Activated T-helper 17 cell treated with anti-CD3 and anti-CD28 coated beads, Interleukin-2, amount 50 U/mL, for 72 hours (primary cell): ENCODE data around the gene TOP3A. TPM values are rescaled to one million over a fixed set of nuclear protein-coding genes. Genes with fewer than 3 reads are reported as not detected.

Experiments used
- ATAC-seq: fragments of 150-1000 bp; cut with Tn5 transposase; replicated peaks from 2 replicates; pipeline ENCODE4 v1.10.0; 2021; ENCODE audit warnings: mild to moderate bottlenecking, moderate library complexity
- H3K27ac Mint-ChIP-seq: one replicate; pipeline ENCODE4 v1.8.0; 2022; ENCODE audit warnings: mixed read lengths
- H3K27me3 Mint-ChIP-seq: one replicate; pipeline ENCODE4 v1.8.0; 2022; ENCODE audit warnings: mixed read lengths
- H3K36me3 Mint-ChIP-seq: one replicate; pipeline ENCODE4 v1.8.0; 2022; ENCODE audit warnings: low read depth, mild to moderate bottlenecking, mixed read lengths
- H3K4me1 Mint-ChIP-seq: one replicate; pipeline ENCODE4 v1.8.0; 2022; ENCODE audit warnings: mixed read lengths
- H3K4me3 Mint-ChIP-seq: one replicate; pipeline ENCODE4 v1.8.0; 2022; ENCODE audit warnings: mild to moderate bottlenecking, mixed read lengths
- H3K9me3 Mint-ChIP-seq: one replicate; pipeline ENCODE4 v1.8.0; 2022; ENCODE audit warnings: mixed read lengths
- total RNA-seq, 2 donors: library from RNA; stranded (reverse); gene quantifications; one replicate each; pipeline ENCODE4 v1.2.3, GENCODE V29; 2022

TOP3A gene
- total RNA-seq, 2 donors from 2014 or later, result 69.7 to 81.6 TPM

DNA sequence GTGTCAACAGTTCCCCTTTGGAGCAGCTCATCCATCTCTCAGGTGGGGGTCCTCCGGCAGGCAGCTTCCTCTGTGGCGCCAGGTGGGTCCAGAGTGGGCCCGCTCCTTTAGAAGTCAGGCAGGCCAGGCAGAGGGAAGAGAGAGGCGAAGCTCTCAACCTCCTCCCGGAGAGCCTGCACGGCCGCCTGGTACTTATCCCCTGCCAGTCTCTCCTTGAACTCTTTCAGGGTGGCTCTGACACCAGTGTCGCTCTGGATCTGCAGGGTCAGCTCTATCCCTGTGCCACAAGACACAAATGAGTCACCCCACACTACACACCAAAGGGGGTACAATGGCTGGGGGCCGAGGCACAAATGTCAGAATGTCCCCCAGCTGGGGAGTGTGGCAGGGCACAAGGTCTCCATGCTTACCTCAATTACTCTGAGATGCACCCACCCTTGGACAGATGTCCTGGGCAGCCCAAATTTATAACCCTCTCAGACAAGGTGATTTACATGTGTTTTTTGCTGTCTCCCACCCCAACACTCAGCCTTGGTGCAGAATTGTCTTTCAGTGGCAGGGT, 13.9 kb upstream of the TOP3A start:
- no peak for ATAC-seq
- no peaks in the 10 kb centered on the region for H3K27me3 Mint-ChIP-seq
- no peak overlapping the region for H3K4me3 Mint-ChIP-seq
- no peaks in the 10 kb centered on the region for H3K9me3 Mint-ChIP-seq
- H3K4me1 Mint-ChIP-seq, result peaks cover 15% of the 10 kb centered on the region
- H3K36me3 Mint-ChIP-seq, result peaks cover 78% of the 10 kb centered on the region
- H3K27ac Mint-ChIP-seq, result no peak overlapping the region

DNA sequence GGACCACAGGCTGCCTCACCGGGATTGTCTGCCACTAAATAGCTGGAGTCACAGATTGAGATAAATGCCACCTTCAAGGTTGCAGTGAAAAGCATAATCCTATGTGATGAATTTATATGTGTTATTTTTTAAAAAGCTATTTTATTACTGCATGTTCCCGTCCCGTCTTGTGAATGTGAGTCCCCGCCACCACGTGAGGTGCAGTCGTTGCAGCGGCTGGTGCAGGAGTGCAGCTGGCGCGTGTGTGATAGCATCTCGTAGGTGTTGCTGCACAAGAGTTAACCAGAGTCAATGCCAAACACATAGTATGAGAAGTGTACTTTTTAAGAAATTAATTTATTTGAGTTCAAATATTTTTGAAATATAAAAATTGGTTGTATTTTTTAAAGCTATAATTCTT, 12.8 kb upstream of the TOP3A start:
- Mint-ChIP-seq H3K4me1 (peaks cover 15% of the 10 kb centered on the region), H3K36me3 (peaks cover 89% of the 10 kb centered on the region)

DNA sequence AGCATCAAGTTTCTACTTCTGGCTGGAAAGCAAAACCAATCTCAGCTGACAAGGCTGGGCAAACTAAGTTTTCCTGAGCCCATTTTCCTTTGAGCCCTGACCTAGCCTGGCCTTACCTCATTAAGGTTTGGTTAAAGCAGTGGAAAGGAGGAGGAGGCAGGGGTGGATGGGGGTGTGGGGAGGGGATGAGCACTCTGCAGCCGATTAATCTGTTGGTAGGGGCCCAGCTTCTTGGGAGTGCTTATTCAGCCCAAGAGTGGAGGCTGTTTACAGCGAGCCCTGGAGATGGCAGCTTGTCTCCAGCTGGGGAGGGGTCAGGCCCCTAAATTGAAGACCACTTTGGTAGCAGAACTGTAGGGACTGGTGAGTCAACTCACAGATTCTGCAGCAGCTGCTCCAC, 12.3 kb upstream of the TOP3A start:
- Mint-ChIP-seq H3K4me3 (no peak overlapping the region), H3K27me3 (no peaks in the 10 kb centered on the region), H3K27ac (no peak overlapping the region)

More for the DNA sequence above, 12.8 kb upstream of the TOP3A start:
- H3K27ac Mint-ChIP-seq, result no peak overlapping the region
- ATAC-seq, result no peak
- no peaks in the 10 kb centered on the region for H3K9me3 Mint-ChIP-seq
- H3K27me3 Mint-ChIP-seq, result no peaks in the 10 kb centered on the region
- H3K4me3 Mint-ChIP-seq, result no peak overlapping the region

DNA sequence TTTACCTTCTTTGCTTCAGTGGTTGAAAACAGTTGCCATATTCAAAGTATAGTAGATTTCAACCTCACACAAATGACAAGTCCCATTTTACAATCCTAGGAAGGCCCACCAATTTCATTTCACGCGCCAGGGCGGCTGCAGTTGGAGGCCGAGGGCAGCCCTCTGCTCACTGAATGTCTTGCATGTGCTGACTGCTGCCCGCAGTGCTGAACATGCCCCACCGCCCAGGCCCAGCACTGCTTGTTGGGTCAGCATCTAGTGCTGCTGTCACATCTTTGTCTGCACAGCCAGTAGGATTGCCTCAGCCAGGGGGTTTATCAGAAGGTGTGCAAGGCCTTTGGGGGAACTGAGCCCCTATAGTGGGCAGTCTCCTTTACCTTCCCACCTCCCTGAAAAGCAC, 11.8 kb upstream of the TOP3A start:
- peaks cover 7% of the 10 kb centered on the region for H3K4me1 Mint-ChIP-seq
- no peaks in the 10 kb centered on the region for H3K9me3 Mint-ChIP-seq
- H3K27ac Mint-ChIP-seq, result peak overlapping the region; percentile 49
- no peak for ATAC-seq
- H3K36me3 Mint-ChIP-seq, result peaks cover 84% of the 10 kb centered on the region
- no peaks in the 10 kb centered on the region for H3K27me3 Mint-ChIP-seq
- no peak overlapping the region for H3K4me3 Mint-ChIP-seq

More for the DNA sequence above, 12.3 kb upstream of the TOP3A start:
- Mint-ChIP-seq H3K36me3 (peaks cover 89% of the 10 kb centered on the region), H3K4me1 (peaks cover 11% of the 10 kb centered on the region), H3K9me3 (no peaks in the 10 kb centered on the region)
- ATAC-seq, result no peak

DNA sequence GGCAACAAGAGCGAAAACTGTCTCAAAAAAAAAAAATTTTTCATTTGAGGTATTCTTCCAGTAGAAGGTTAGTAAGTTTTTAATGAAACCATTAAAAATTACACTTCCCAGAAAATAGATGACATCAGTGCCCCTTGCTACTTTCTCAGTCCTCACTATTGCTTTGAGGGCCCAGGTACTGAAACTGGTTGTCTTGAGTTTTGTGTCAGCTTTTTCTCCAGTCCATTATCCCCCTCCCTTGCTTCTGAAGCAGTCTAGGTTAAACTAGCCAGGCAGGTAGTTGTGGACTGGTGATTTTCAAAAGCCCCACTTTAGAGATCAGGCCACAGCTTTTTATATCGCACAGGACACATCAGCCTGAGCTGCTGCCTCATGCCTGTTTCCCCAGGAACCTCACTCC, 11.2 kb upstream of the TOP3A start:
- no peak overlapping the region for H3K4me3 Mint-ChIP-seq
- ATAC-seq, result peak; percentile 69
- H3K9me3 Mint-ChIP-seq, result no peaks in the 10 kb centered on the region
- peak overlapping the region; percentile 49 for H3K27ac Mint-ChIP-seq
- H3K4me1 Mint-ChIP-seq, result peaks cover 7% of the 10 kb centered on the region
- H3K36me3 Mint-ChIP-seq, result peaks cover 83% of the 10 kb centered on the region
- H3K27me3 Mint-ChIP-seq, result no peaks in the 10 kb centered on the region

DNA sequence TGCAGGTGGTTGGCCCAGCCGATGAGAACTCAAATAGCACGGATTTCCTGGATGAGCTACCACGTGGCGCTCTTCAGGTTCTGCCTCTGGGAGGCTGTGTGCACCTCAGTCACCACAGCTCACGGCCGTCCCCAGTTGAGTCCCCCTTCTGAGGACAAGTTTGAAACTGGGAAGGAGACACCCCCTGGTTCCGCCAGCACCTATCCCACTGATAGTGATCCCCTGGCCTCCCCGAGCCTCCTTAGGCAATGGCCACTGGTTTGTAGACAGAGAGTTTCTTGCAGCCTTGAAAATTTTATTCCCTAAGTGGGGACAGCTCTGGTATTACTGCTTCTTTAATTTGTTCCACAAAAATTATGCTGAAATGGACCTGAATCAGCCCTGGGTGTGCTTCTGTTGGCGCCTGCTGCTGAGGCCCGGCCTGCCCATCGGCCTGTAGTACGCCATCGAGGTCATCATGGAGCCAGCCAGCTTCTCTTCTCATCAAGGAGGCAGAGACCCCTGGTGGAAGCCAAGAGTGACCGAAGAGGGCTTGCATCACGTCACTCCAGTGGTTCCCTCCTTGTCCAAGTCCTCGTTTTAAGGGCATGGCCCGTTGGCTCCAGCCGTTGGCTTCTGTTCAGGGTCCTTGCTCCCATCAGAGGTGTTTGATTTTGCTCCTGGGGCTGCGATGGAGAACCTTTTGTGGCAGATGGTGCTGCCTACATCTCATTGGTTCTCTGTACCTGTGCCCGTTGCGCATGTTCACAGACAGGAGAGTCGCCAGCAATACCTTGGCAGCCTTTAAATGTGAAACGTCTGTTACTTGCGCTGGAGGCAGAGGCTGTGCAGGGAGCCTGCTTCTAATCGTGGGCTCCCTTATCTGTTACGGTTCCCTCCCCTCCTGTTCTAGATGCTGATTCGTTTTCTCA, 9.6 kb upstream of the TOP3A start:
- Mint-ChIP-seq H3K36me3 (peaks cover 80% of the 10 kb centered on the region), H3K4me3 (no peak overlapping the region), H3K27ac (peak overlapping the region; percentile 21), H3K27me3 (no peaks in the 10 kb centered on the region), H3K9me3 (no peaks in the 10 kb centered on the region), H3K4me1 (peaks cover 16% of the 10 kb centered on the region)
- no peak for ATAC-seq

DNA sequence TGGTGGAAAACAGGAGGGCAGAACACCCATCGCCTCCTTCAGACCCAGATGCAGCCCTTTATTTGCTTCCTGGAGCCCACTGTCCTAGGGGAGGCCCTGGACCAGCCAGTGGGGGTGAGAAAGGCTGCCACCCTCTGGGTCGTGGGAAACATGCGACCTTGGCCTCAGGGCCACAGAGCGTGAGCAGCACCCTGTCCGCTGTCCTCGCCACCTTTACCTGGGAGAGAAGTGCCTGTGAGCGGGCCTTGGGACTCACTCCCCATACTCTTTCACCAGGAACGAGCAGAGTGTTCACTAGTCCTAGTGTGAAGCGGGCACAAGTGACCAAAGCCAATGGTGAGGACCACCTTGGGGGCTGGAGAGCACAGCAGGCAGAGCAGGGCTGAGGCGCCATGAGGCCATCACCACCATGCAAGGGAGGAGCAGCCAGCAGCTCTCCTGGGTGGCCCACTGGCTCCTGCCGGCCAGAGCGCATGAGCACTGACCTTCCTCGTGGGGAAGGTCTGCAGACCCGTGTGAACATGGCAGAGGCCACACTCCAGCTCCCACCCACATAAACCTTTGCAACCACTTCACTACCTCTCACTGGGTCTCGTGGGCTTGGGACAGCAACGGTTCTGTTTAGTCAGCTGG, 8.8 kb upstream of the TOP3A start:
- Mint-ChIP-seq H3K27me3 (no peaks in the 10 kb centered on the region), H3K4me3 (no peak overlapping the region), H3K36me3 (peaks cover 80% of the 10 kb centered on the region), H3K9me3 (no peaks in the 10 kb centered on the region), H3K27ac (no peak overlapping the region), H3K4me1 (peaks cover 16% of the 10 kb centered on the region)
- ATAC-seq, result no peak

DNA sequence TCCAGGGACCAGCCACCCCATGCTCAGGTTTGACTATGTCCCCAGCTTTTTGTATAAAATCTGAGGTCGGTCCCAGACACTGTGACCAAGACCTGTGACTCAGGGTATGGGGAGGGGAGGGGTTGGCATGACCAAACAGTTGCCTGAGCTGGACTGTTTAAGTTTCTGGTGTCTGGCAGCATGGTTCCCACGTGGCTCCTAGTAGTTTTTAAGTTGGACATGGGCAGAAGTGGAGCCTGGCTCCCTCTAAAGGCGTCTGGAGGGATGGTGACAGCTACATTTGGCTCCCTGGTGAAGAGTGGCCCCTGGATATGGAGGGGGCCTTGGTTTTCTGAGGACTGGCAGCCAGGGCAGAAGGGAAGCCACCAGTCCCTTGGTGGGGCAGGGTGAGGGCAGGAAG, 8.2 kb upstream of the TOP3A start:
- Mint-ChIP-seq H3K4me3 (no peak overlapping the region), H3K36me3 (peaks cover 79% of the 10 kb centered on the region), H3K9me3 (no peaks in the 10 kb centered on the region), H3K4me1 (peaks cover 16% of the 10 kb centered on the region), H3K27ac (peak overlapping the region; percentile 33), H3K27me3 (no peaks in the 10 kb centered on the region)
- no peak for ATAC-seq

DNA sequence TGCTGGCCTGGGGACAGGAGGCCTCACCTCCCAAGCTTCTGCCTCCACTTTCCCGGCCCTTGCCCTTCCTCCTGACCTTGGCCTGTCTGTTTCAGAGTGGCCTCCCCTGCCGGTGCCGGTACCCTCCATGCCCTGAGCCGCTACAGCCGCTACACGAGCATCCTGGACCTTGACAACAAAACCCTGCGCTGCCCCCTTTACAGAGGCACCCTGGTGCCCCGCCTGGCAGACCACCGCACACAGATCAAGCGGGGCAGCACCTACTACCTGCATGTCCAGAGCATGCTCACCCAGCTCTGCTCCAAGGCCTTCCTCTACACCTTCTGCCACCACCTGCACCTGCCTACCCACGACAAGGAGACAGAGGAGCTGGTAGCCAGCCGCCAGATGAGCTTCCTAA, 7.7 kb upstream of the TOP3A start:
- H3K27me3 Mint-ChIP-seq, result no peaks in the 10 kb centered on the region
- ATAC-seq, result no peak
- no peak overlapping the region for H3K4me3 Mint-ChIP-seq
- H3K4me1 Mint-ChIP-seq, result peaks cover 16% of the 10 kb centered on the region
- H3K9me3 Mint-ChIP-seq, result no peaks in the 10 kb centered on the region
- H3K36me3 Mint-ChIP-seq, result peaks cover 77% of the 10 kb centered on the region
- peak overlapping the region; percentile 33 for H3K27ac Mint-ChIP-seq

DNA sequence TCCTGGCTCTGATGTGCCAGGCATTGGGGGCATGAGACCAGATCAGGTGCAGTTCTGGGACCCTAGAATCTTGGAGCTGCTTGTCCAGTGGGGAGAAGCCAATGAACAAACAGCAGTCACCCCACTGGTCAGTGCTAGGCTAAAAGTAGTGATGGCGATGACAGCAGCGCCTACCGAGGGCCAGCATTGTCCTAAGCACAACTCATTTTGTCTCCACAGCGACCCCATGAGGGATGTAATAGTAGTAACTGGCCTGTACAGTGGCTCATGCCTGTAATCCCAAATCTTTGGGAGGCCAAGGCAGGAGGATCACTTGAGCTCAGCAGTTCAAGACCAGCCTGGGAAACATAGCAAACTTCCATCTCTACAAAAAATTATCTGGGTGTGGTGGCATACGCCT, 6.5 kb upstream of the TOP3A start:
- Mint-ChIP-seq H3K27me3 (no peaks in the 10 kb centered on the region), H3K36me3 (peaks cover 75% of the 10 kb centered on the region), H3K4me3 (peak overlapping the region; percentile 17), H3K27ac (peak overlapping the region; percentile 48), H3K9me3 (no peaks in the 10 kb centered on the region), H3K4me1 (peaks cover 22% of the 10 kb centered on the region)
- no peak for ATAC-seq

DNA sequence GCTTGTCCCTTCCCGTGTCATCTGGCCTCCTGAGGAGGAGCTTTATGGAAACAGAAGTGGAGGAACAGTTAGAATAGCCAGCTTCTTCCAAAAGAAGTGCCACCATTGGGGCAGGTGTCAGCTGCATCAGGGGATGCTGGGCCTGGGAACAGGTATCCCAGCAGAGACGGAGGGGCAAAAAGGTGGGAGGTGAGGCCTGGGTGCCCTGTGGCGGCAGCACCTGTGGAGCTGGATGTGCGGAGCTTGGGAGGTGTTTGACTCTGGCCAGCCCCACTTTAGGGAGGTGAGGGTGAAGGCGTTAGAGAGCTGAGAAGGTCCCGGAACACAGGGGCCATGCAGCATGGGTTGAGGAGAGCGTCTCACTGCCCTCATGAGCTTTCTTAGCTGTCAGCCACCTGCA, 5.5 kb upstream of the TOP3A start:
- ATAC-seq, result no peak
- H3K4me3 Mint-ChIP-seq, result peak overlapping the region; percentile 83
- peaks cover 67% of the 10 kb centered on the region for H3K36me3 Mint-ChIP-seq
- H3K9me3 Mint-ChIP-seq, result no peaks in the 10 kb centered on the region
- H3K27me3 Mint-ChIP-seq, result no peaks in the 10 kb centered on the region
- peaks cover 20% of the 10 kb centered on the region for H3K4me1 Mint-ChIP-seq
- H3K27ac Mint-ChIP-seq, result no peak overlapping the region

DNA sequence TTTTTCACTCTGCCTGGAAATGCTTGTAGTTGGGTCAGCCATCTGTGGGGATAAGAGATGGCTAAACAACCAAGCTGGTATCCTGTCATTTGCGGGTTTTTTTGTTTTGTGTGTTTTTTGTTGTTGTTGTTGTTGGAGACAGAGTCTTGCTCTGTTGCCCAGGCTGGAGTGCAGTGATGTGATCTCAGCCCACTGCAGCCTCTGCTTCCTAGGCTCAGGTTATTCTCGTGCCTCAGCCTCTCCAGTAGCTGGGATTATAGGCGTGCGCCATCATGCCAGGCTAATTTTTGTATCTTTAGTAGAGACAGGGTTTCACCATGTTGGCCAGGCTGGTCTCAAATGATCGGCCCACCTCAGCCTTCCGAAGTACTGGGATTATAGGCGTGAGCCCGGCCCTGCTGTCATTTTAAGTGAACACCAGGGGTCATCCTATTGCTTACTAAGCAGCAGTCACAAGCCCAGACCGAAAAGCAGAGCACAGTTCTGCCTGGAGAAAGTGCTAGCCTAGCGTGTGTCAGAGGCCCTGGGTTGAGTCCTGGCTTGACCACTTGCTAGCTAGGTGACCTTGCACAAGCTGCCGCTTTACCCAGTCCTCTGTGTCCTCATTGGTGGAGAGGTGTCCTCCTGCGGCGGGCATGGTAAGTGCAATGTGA, 4.9 kb upstream of the TOP3A start:
- Mint-ChIP-seq H3K27ac (no peak overlapping the region), H3K27me3 (no peaks in the 10 kb centered on the region), H3K4me3 (peak overlapping the region; percentile 83), H3K36me3 (peaks cover 67% of the 10 kb centered on the region), H3K4me1 (peaks cover 20% of the 10 kb centered on the region), H3K9me3 (no peaks in the 10 kb centered on the region)
- no peak for ATAC-seq

DNA sequence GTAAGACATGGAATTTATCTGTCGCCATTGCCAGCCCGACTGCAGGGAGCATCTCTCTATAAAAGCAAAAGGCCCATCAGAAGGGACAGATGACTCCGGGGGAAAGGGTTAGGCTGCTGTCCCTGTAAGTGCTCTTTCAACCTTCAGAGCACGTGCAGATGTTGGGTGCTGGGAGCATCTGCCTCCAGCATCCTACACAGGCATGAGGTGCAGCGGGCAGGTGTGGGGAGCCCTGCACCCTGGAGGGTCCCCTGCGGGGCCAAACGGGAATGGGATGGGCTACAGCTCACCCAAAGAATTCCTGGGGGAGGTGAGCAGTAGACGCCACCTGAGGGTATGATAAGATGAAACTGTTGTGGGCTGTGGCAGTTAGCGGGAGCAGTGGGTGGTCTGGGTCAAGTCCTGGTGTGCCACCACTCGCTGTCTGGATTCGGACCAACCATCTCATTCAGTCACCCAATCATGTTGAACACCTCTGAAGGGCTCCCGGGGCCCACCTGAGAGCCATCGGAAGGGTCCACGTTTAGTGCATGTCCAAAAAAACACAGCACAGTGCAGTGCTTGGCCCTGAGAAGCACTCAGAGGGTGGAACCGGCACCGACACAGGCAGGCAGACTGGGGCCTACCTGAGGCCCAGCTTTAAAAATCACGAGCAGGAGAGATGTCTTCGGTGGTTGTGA, 4.1 kb upstream of the TOP3A start:
- Mint-ChIP-seq H3K27ac (peak overlapping the region; percentile 30), H3K4me3 (peak overlapping the region; percentile 83), H3K9me3 (no peaks in the 10 kb centered on the region), H3K36me3 (peaks cover 66% of the 10 kb centered on the region), H3K4me1 (peaks cover 20% of the 10 kb centered on the region), H3K27me3 (no peaks in the 10 kb centered on the region)
- no peak for ATAC-seq

DNA sequence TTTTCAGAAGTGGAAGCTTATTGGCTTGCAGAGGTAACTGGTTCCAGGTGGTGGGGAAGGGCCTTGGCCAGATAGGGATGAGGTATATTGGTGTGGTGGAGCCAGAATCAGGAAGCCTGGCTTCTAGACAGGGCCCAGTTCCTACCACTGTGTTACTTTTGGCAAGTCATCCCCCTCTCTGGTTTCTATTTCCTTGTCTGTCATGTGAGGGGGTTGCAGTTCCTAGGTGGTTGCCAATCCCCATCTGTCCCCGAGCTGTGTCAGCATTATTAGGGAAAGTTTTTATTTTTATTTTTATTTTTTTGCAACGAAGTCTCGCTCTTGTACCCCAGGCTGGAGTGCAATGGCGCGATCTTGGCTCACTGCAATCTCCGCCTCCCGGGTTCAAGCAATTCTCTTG, 3.3 kb upstream of the TOP3A start:
- no peak for ATAC-seq
- peaks cover 66% of the 10 kb centered on the region for H3K36me3 Mint-ChIP-seq
- no peaks in the 10 kb centered on the region for H3K27me3 Mint-ChIP-seq
- peak overlapping the region; percentile 83 for H3K4me3 Mint-ChIP-seq
- peak overlapping the region; percentile 63 for H3K27ac Mint-ChIP-seq
- peaks cover 23% of the 10 kb centered on the region for H3K4me1 Mint-ChIP-seq
- no peaks in the 10 kb centered on the region for H3K9me3 Mint-ChIP-seq
